OCI-LY1 (cell line): ENCODE results near the gene GNRHR.

Experiments
- H2AFZ ChIP-seq: fragments of 200-600 bp; sonication (generic), shearing (Covaris generic); 2 replicates; pipeline ENCODE4 v1.6.0; 2014; ENCODE audit warnings: antibody characterized with exemption, mild to moderate bottlenecking, low read length
- H3F3A ChIP-seq: fragments of 200-600 bp; sonication (generic), shearing (Covaris generic); 2 replicates; pipeline ENCODE4 v1.6.0; 2014; ENCODE audit warnings: mild to moderate bottlenecking, antibody characterized with exemption, low read length, moderate library complexity; ENCODE audit not compliant: insufficient read depth
- H3K27ac ChIP-seq: fragments of 200-600 bp; sonication (generic); 2 replicates; pipeline ENCODE4 v1.5.1; 2014; ENCODE audit warnings: low read length, mixed run types, mild to moderate bottlenecking, low read depth; ENCODE audit not compliant: poor library complexity, severe bottlenecking
- H3K27me3 ChIP-seq: fragments of 200-600 bp; sonication (generic); 2 replicates; pipeline ENCODE4 v1.6.0; 2014; ENCODE audit warnings: antibody characterized with exemption, mild to moderate bottlenecking, low read length, moderate library complexity; ENCODE audit not compliant: insufficient read depth
- H3K36me3 ChIP-seq: fragments of 200-600 bp; sonication (generic); 2 replicates; pipeline ENCODE4 v1.6.1; 2014; ENCODE audit warnings: mild to moderate bottlenecking, antibody characterized with exemption, low read length, moderate library complexity, mixed read lengths; ENCODE audit not compliant: insufficient read depth
- H3K4me1 ChIP-seq: fragments of 200-600 bp; sonication (generic); 2 replicates; pipeline ENCODE4 v1.5.1; 2014; ENCODE audit warnings: mild to moderate bottlenecking, low read length, moderate library complexity; ENCODE audit not compliant: insufficient read depth, severe bottlenecking
- H3K4me2 ChIP-seq: fragments of 200-600 bp; sonication (generic), shearing (Covaris generic); 2 replicates; pipeline ENCODE4 v1.6.1; 2014; ENCODE audit warnings: low read length
- H3K4me3 ChIP-seq: fragments of 200-600 bp; sonication (generic); 2 replicates; pipeline ENCODE4 v1.5.1; 2014; ENCODE audit warnings: low read length, low read depth, mild to moderate bottlenecking, mixed read lengths; ENCODE audit not compliant: poor library complexity, severe bottlenecking
- H3K79me2 ChIP-seq: fragments of 200-600 bp; shearing (Covaris generic); 2 replicates; pipeline ENCODE4 v1.6.1; 2016; ENCODE audit warnings: mixed run types, low read length, mixed read lengths; ENCODE audit not compliant: insufficient read depth
- H3K9ac ChIP-seq: fragments of 200-600 bp; sonication (generic), shearing (Covaris generic); 2 replicates; pipeline ENCODE4 v1.6.1; 2014; ENCODE audit warnings: mild to moderate bottlenecking, low read length, mixed read lengths
- H3K9me2 ChIP-seq: fragments of 200-600 bp; sonication (generic), shearing (Covaris generic); 2 replicates; pipeline ENCODE4 v1.6.1; 2014; ENCODE audit warnings: low read depth, mild to moderate bottlenecking, low read length, mixed read lengths
- H3K9me3 ChIP-seq: fragments of 200-600 bp; shearing (Covaris generic); 2 replicates; pipeline ENCODE4 v1.6.1; 2014; ENCODE audit warnings: low read length, mixed read lengths
- H4K20me1 ChIP-seq: fragments of 200-600 bp; sonication (generic), shearing (Covaris generic); 2 replicates; pipeline ENCODE4 v1.6.0; 2016; ENCODE audit warnings: mild to moderate bottlenecking, low read length; ENCODE audit not compliant: insufficient read depth
- CTCF ChIP-seq: fragments of 200-600 bp; sonication (generic), shearing (Covaris generic); IDR thresholded peaks from 2 replicates; pipeline ENCODE4 v1.5.1; 2017; ENCODE audit warnings: mild to moderate bottlenecking, antibody characterized with exemption, low read length, moderate library complexity, mixed read lengths
- EZH2 ChIP-seq: fragments of 200-600 bp; sonication (generic), shearing (Covaris generic); IDR thresholded peaks from 2 replicates; pipeline ENCODE4 v1.8.0; 2017; ENCODE audit warnings: borderline replicate concordance, mixed run types, mild to moderate bottlenecking, antibody characterized with exemption, low read length, moderate library complexity, mixed read lengths

The GNRHR gene

GRCh38 chr4:67704843-67705242 lies 49.3 kb downstream of the GNRHR start:
- no peak overlapping the region for H3K9ac ChIP-seq
- no peak for TF ChIP-seq CTCF
- no peak for TF ChIP-seq EZH2
- H3K79me2 ChIP-seq: peaks cover 65% of the 10 kb centered on the region
- no peak overlapping the region for H3K27ac ChIP-seq
- H3K9me2 ChIP-seq: no peaks in the 10 kb centered on the region
- H2AFZ ChIP-seq: no peak overlapping the region
- H3K27me3 ChIP-seq: no peaks in the 10 kb centered on the region
- H4K20me1 ChIP-seq: no peaks in the 10 kb centered on the region
- no peak overlapping the region for H3K4me2 ChIP-seq
- peaks cover 45% of the 10 kb centered on the region for H3K36me3 ChIP-seq
- H3K4me3 ChIP-seq: no peak overlapping the region
- 0 out of 2 replicates have a peak, but pooled peaks cover 7% of the 10 kb centered on the region for H3F3A ChIP-seq
- H3K9me3 ChIP-seq: peaks cover 19% of the 10 kb centered on the region
- peaks cover 20% of the 10 kb centered on the region for H3K4me1 ChIP-seq

- no peaks in the 10 kb centered on the region for H3K9me2 ChIP-seq
- peak overlapping the region; percentile 60 for H3K27ac ChIP-seq
- H2AFZ ChIP-seq: peak overlapping the region; percentile 68; the same call in 1 of the 2 replicates
- H3K9me3 ChIP-seq: peaks cover 9% of the 10 kb centered on the region; the same call in 1 of the 2 replicates
- no peaks in the 10 kb centered on the region for H4K20me1 ChIP-seq
- peak overlapping the region; percentile 87 for H3K4me2 ChIP-seq
- peak overlapping the region; percentile 94 for H3K4me3 ChIP-seq
- H3F3A ChIP-seq: 0 out of 2 replicates have a peak, but pooled peaks cover 7% of the 10 kb centered on the region
- peaks cover 74% of the 10 kb centered on the region for H3K79me2 ChIP-seq
- H3K4me1 ChIP-seq: peaks cover 28% of the 10 kb centered on the region
- H3K9ac ChIP-seq: peak overlapping the region; percentile 72
- H3K36me3 ChIP-seq: peaks cover 34% of the 10 kb centered on the region
- no peaks in the 10 kb centered on the region for H3K27me3 ChIP-seq
- no peak for TF ChIP-seq CTCF
These were observed 52.0 kb downstream of the GNRHR start for GRCh38 chr4:67702166-67702565.

- no peak for TF ChIP-seq CTCF
- no peak for TF ChIP-seq EZH2
- H3F3A ChIP-seq: 0 out of 2 replicates have a peak, but pooled peaks cover 7% of the 10 kb centered on the region
- H3K27me3 ChIP-seq: no peaks in the 10 kb centered on the region
- H3K4me1 ChIP-seq: peaks cover 28% of the 10 kb centered on the region
- peak overlapping the region; percentile 15; the same call in 1 of the 2 replicates for H2AFZ ChIP-seq
- peak overlapping the region; percentile 94 for H3K4me3 ChIP-seq
- peak overlapping the region; percentile 60 for H3K27ac ChIP-seq
- H3K4me2 ChIP-seq: peak overlapping the region; percentile 87
- no peaks in the 10 kb centered on the region for H4K20me1 ChIP-seq
- H3K36me3 ChIP-seq: peaks cover 29% of the 10 kb centered on the region
- peak overlapping the region; percentile 72 for H3K9ac ChIP-seq
- H3K79me2 ChIP-seq: peaks cover 73% of the 10 kb centered on the region
- no peaks in the 10 kb centered on the region for H3K9me2 ChIP-seq
- H3K9me3 ChIP-seq: peaks cover 6% of the 10 kb centered on the region; the same call in 1 of the 2 replicates
These were observed 52.7 kb downstream of the GNRHR start for GRCh38 chr4:67701517-67701850.
